Measurements from ENCODE around the gene UNC5B. TPM values are rescaled to one million over a fixed set of nuclear protein-coding genes. Genes with fewer than 3 reads are reported as not detected.

The UNC5B gene
- total and polyA plus RNA-seq, 12 donors = 2.0 to 27.0 (median 8.8) TPM

GRCh38 chr10:71205468-71205867 is 6.9 kb upstream of the UNC5B start:
- Histone ChIP-seq H3K4me3 (no peak overlapping the region), H3K9me3 (replicated peaks in 1 of 3) (no peaks in the 10 kb centered on the region), H3K36me3 (replicated peaks in 1 of 2) (no peaks in the 10 kb centered on the region), H3K27ac (no peak overlapping the region), H3K27me3 (peaks cover 9% of the 10 kb centered on the region), H3K4me1 (replicated peaks in 1 of 2) (no peaks in the 10 kb centered on the region)
- intact Hi-C loops (cut with DNase I) = no loop called here
- 49 to 54% (median 51%) methylated on average over 4 of the region's 4 CpGs for WGBS, 4 donors
- TF ChIP-seq POLR2A (IDR thresholded peaks at IDR 0.05) = no peak
- TF ChIP-seq CTCF (IDR thresholded peaks at IDR 0.05) = no peak
- no peak for DNase-seq

- Histone ChIP-seq H3K4me3 (no peak overlapping the region), H3K9me3 (replicated peaks in 1 of 3) (no peaks in the 10 kb centered on the region), H3K4me1 (replicated peaks in 1 of 2) (peaks cover 1 to 6% of the 10 kb centered on the region in 2 donors), H3K36me3 (replicated peaks in 1 of 2) (no peaks in the 10 kb centered on the region), H3K27me3 (peaks cover 9% of the 10 kb centered on the region), H3K27ac (no peak overlapping the region)
- no peak for DNase-seq
- intact Hi-C loops (cut with DNase I) = no loop called here
- TF ChIP-seq CTCF (IDR thresholded peaks at IDR 0.05) = no peak
- TF ChIP-seq POLR2A (IDR thresholded peaks at IDR 0.05) = no peak
- WGBS, 4 donors = 55 to 81% (median 64%) methylated on average over 1 of the region's 1 CpG
Observed at GRCh38 chr10:71206911-71207310, 5.5 kb upstream of the UNC5B start.

- peak in 1 of 7 donors; percentile 3 for DNase-seq
- TF ChIP-seq POLR2A (IDR thresholded peaks at IDR 0.05) (no peak), CTCF (IDR thresholded peaks at IDR 0.05) (no peak)
- Histone ChIP-seq H3K9me3 (replicated peaks in 1 of 3) (no peaks in the 10 kb centered on the region), H3K27me3 (peaks cover 9% of the 10 kb centered on the region), H3K36me3 (replicated peaks in 1 of 2) (no peaks in the 10 kb centered on the region), H3K27ac (no peak overlapping the region), H3K4me1 (replicated peaks in 1 of 2) (peaks cover 5 to 9% of the 10 kb centered on the region in 2 donors), H3K4me3 (no peak overlapping the region)
- intact Hi-C loops (cut with DNase I) = no loop called here
Observed at GRCh38 chr10:71207578-71207977, 4.8 kb upstream of the UNC5B start.

- DNase-seq = no peak
- H3K27ac ChIP-seq = no peak overlapping the region
- H3K4me3 ChIP-seq = no peak overlapping the region
- H3K9me3 ChIP-seq (replicated peaks in 1 of 3) = no peaks in the 10 kb centered on the region
- H3K27me3 ChIP-seq = peaks cover 5% of the 10 kb centered on the region
- H3K36me3 ChIP-seq (replicated peaks in 1 of 2) = no peaks in the 10 kb centered on the region
- 40 to 60% (median 47%) methylated on average over 4 of the region's 4 CpGs for WGBS, 4 donors
- TF ChIP-seq POLR2A (IDR thresholded peaks at IDR 0.05) (no peak), CTCF (IDR thresholded peaks at IDR 0.05) (no peak)
- intact Hi-C loops (cut with DNase I) = loop anchor here in 1 of 2 donors (2.0 kb wide), 1 partner anchor 285 kb away; no protein-coding TSS in a partner anchor
- peaks cover 14 to 16% of the 10 kb centered on the region in 2 donors for H3K4me1 ChIP-seq (replicated peaks in 1 of 2)
Observed at GRCh38 chr10:71209352-71209715, 3.0 kb upstream of the UNC5B start.
